Skeletal muscle tissue (tissue), 4 donors: Measurements from ENCODE around the gene BMI1. TPM values are rescaled to one million over a fixed set of nuclear protein-coding genes. Genes with fewer than 3 reads are reported as not detected.

Source experiments
- H3K27ac ChIP-seq: one replicate; pipeline ENCODE4 v1.7.0; 2013; ENCODE audit warnings: mild to moderate bottlenecking, low read depth, low read length, inconsistent platforms
- H3K27me3 ChIP-seq, 3 donors: one replicate each; pipeline ENCODE4 v1.7.0; 2013; ENCODE audit warnings: low read length in 3 of 3; ENCODE audit not compliant: control insufficient read depth in 3 of 3, insufficient read depth in 3 of 3
- H3K36me3 ChIP-seq, 3 donors: one replicate each; pipeline ENCODE4 v1.7.0; 2013; ENCODE audit warnings: low read length in 3 of 3; ENCODE audit not compliant: control insufficient read depth in 3 of 3, insufficient read depth in 3 of 3
- H3K4me1 ChIP-seq, 3 donors: one replicate each; pipeline ENCODE4 v1.7.0; 2013; ENCODE audit warnings: low read length in 3 of 3, mild to moderate bottlenecking in 3 of 3; ENCODE audit not compliant: control insufficient read depth in 3 of 3, insufficient read depth in 3 of 3
- H3K4me3 ChIP-seq, 3 donors: one replicate each; pipeline ENCODE4 v1.7.0; 2013; ENCODE audit warnings: low read length in 3 of 3
- H3K9ac ChIP-seq, 3 donors: one replicate each; pipeline ENCODE4 v1.7.0; 2013; ENCODE audit warnings: low read length in 3 of 3, mild to moderate bottlenecking in 3 of 3, moderate library complexity in 2 of 3, low read depth in 1 of 3
- H3K9me3 ChIP-seq, 3 donors: one replicate each; pipeline ENCODE4 v1.7.0; 2013; ENCODE audit warnings: low read length in 3 of 3; ENCODE audit not compliant: control insufficient read depth in 3 of 3
- total RNA-seq: library from RNA; depleted of rRNA; stranded (reverse); fragments of >200 nt; gene quantifications from one replicate; pipeline ENCODE4 v1.2.3, GENCODE V29; 2014
- donor health status: Osteomylitis.

BMI1 gene
- total RNA-seq, 1 donor from 2014 or later, result 31.3 TPM

DNA sequence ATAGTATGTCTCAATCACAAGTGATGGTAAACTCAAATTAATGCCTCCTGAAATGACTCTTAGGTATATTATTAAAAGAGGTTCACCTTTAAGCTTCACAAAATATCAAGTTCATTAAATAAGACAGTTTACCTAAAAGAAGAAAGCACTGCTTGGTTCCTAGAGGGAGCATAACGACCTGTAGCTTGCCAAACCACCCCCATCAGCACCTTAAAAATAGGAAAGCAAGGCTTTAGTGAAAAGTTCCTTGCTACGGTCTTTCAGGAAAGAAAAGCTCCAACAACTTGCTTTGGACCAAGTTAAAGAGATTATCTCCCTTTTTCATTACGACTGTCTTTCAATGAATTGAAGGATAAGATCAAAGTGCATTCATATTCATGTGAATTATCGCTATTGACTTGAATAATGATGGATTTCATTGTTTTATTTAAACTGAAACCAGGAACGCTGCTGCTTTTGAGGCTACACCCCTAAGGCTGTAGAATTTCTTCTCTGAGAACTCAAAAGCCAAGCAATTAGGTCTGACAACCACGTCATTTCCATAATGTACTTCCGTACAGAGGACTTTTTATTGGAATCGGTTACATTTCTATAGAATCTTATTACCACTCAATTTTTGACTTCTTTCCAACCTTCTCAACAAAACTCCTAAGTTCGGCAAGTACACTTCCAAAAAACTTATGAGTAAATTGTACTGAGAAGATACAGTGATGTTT lies 17.4 kb downstream of the BMI1 start:
- peaks cover 75 to 86% (median 80%) of the 10 kb centered on the region in 3 donors for H3K27me3 ChIP-seq
- no peak overlapping the region for H3K27ac ChIP-seq
- peaks cover 26 to 31% (median 31%) of the 10 kb centered on the region in 3 donors for H3K4me1 ChIP-seq
- H3K4me3 ChIP-seq, result no peak overlapping the region
- H3K9ac ChIP-seq, result no peak overlapping the region
- no peaks in the 10 kb centered on the region for H3K36me3 ChIP-seq
- H3K9me3 ChIP-seq, result peaks cover 0 to 3% (median 0%) of the 10 kb centered on the region in 3 donors

DNA sequence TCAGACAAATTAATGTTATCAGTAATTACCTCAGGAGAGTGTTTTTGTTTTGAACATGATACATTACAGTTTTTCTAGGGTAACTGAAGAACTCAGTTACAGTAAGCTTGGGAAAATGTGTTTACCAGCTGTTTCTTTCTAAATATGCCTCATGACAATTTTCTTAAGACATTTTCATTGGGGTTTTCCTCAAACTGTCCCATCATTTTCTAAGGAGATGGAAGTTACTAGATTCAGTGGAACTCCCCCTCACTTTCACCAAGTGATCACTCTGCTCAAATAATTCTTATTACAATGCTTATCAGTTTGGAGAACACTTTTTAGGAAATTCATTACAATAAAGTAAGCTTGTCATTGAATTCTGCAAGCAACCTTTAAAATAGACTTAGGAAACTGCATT lies 18.0 kb downstream of the BMI1 start:
- H3K4me3 ChIP-seq, result no peak overlapping the region

DNA sequence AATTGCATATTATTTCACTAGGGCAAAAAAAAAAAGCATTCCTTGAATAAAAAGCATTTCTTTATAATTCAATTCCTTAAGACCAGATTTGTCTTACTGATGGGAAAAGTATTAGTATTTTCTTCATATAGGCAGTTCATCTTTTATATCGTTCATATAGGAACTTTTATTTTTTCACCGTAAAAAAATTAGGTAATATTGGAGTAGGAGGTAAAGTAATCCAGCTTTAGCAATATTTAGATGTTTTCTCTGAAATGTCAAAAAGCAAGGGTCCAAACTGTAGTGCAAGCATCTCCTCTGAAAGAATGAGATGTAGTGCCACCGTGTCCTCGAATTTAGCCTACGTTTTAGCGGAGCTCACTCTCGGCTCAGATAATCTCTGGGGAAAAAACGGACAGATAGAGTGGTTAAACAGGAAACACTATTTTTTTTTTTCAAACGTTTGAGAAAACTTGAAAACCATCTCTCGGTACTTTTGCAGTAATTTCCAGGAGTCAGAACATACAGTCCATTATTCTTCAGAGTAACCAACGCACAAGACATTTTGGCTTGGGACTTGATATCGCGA lies 18.9 kb downstream of the BMI1 start:
- Histone ChIP-seq H3K36me3 (no peaks in the 10 kb centered on the region), H3K27me3 (peaks cover 76 to 87% (median 83%) of the 10 kb centered on the region in 3 donors), H3K9ac (peak overlapping the region in 2 of 3 donors; percentile 87 to 96), H3K4me3 (peak overlapping the region; percentile 73 to 80 (median 80)), H3K27ac (peak overlapping the region; percentile 92), H3K9me3 (peaks cover 0 to 3% (median 0%) of the 10 kb centered on the region in 3 donors), H3K4me1 (peaks cover 26 to 31% (median 29%) of the 10 kb centered on the region in 3 donors)

More for the DNA sequence above, 18.0 kb downstream of the BMI1 start:
- Histone ChIP-seq H3K27me3 (peaks cover 76 to 87% (median 82%) of the 10 kb centered on the region in 3 donors), H3K4me1 (peaks cover 26 to 31% (median 31%) of the 10 kb centered on the region in 3 donors), H3K27ac (no peak overlapping the region), H3K9me3 (peaks cover 0 to 3% (median 0%) of the 10 kb centered on the region in 3 donors), H3K9ac (no peak overlapping the region), H3K36me3 (no peaks in the 10 kb centered on the region)

DNA sequence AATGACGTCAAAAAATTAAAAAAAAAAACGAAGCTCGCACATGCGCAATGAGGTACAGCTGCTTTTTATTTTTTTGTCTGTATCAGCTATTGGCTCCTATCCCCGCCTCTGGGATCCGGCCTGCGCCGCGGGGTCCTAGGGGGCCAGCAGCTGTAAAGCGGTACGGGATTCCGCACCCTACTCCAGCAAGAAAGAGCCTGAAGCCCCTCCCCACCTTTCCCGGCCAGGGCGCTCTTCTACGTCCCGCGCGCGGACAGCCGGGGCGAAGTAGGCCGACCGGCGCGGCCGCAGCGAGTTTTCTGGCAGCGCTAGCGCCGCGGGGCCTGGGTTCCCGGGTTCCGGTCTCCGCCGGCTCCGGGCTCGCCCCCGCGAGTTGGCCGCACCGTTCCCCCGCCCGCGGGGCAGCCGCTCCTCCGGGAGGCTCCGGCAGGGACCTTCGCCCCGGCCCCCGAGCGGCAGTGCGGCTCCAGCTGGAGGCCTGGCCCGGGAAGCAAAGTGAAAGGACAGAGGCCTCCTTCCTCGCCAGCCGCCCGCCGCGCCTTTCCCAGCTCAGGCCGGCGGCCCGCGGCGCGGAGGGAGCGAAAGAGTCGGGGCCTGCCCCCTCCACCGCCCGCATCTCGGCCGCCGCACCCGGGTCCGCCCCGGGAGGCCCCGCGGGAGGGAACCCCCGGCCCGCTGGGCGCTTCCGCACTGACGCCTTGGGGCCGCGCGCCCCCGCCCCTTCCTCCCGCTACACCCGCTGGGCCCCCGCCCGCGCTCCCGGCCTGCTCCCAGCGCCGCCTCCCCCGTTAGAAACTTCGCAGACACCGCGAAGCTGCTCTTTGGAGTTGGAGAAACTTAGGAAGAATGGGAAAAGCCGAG lies 19.7 kb downstream of the BMI1 start:
- Histone ChIP-seq H3K36me3 (no peaks in the 10 kb centered on the region), H3K27me3 (peaks cover 76 to 87% (median 83%) of the 10 kb centered on the region in 3 donors), H3K4me3 (peak overlapping the region; percentile 74 to 80 (median 80)), H3K9ac (peak overlapping the region; percentile 85 to 96 (median 87)), H3K4me1 (peaks cover 21 to 24% (median 24%) of the 10 kb centered on the region in 3 donors), H3K9me3 (peaks cover 0 to 3% (median 0%) of the 10 kb centered on the region in 3 donors), H3K27ac (peak overlapping the region; percentile 92)

DNA sequence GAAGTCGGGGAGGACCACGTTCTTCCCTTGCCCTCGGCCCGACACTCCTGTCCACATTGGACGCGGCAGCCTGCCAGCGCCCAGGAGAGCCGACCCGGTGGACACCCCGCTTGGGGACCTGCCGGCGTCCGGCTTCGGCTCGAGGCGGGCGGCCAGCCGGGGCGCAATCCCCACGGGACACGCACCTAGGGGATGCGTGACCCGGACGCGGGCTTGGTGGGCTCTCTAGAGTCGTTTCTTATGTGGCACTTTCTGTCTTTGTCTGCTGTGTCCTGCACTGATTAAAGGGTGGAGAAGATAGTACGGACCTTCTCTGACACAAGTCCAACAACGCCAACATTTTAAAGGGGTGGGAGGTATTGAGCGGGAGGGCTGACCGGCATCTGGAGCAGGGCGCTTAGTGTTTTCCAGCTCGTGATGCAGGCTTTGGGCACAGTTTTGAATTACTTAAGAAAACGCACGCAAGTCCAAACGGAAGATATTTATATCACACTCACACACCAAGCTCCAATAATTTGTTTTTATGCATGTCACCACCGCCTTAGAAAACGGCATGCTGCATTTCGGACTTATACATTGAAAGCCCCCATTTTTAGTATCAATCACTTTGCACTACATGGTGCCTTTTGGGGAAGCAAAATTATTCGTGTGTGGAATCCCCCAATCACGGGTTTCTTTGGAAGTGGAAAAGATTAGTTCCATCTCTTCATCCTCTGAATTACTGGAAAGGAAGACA lies 20.5 kb downstream of the BMI1 start:
- Histone ChIP-seq H3K9me3 (peaks cover 0 to 5% (median 0%) of the 10 kb centered on the region in 3 donors), H3K27me3 (peaks cover 74 to 86% (median 83%) of the 10 kb centered on the region in 3 donors), H3K36me3 (no peaks in the 10 kb centered on the region), H3K4me3 (peak overlapping the region; percentile 74 to 80 (median 80)), H3K9ac (peak overlapping the region; percentile 52 to 96 (median 87)), H3K27ac (peak overlapping the region; percentile 92), H3K4me1 (peaks cover 15 to 18% (median 18%) of the 10 kb centered on the region in 3 donors)

DNA sequence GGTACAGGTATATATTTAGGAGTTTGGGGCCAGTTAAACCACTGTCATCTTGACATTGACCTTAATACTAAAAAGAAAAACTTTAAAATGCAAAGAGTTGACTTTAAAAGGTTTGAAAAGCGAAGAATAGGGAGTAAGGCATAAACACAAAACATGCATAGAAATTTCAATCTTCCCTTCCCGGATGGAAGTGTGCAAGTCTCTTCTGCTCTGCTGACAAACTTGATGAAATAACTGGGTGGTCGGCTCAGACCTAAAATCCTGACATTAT lies 21.0 kb downstream of the BMI1 start:
- Histone ChIP-seq H3K4me3 (peak overlapping the region in 1 of 3 donors; percentile 74), H3K27me3 (peaks cover 70 to 85% (median 83%) of the 10 kb centered on the region in 3 donors), H3K27ac (no peak overlapping the region)

DNA sequence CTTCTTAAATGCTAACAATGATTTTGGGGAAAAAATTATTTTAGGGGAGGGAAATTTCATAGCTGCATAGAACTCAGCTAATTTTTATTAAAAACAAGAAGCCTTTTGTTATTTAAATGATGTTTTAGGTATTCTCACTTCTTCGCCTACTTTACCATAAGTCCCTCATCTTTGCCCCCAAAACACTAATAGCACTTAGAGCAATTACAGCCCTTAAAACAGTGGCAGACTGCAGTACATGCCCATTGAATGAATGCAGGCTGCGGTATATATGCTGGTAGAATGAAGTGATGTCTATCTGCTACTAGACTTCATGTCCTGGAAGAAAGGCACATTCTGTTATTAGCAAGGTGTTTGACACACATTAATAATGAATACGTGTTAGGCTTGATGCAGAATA lies 21.5 kb downstream of the BMI1 start:
- no peaks in the 10 kb centered on the region for H3K36me3 ChIP-seq
- peaks cover 0 to 5% (median 0%) of the 10 kb centered on the region in 3 donors for H3K9me3 ChIP-seq
- H3K4me3 ChIP-seq, result no peak overlapping the region
- H3K27me3 ChIP-seq, result peaks cover 67 to 83% (median 81%) of the 10 kb centered on the region in 3 donors
- peaks cover 11 to 12% (median 12%) of the 10 kb centered on the region in 3 donors for H3K4me1 ChIP-seq
- no peak overlapping the region for H3K9ac ChIP-seq
- H3K27ac ChIP-seq, result no peak overlapping the region

More for the DNA sequence above, 21.0 kb downstream of the BMI1 start:
- no peaks in the 10 kb centered on the region for H3K36me3 ChIP-seq
- H3K9ac ChIP-seq, result no peak overlapping the region
- peaks cover 0 to 5% (median 0%) of the 10 kb centered on the region in 3 donors for H3K9me3 ChIP-seq
- H3K4me1 ChIP-seq, result peaks cover 11 to 13% (median 13%) of the 10 kb centered on the region in 3 donors

DNA sequence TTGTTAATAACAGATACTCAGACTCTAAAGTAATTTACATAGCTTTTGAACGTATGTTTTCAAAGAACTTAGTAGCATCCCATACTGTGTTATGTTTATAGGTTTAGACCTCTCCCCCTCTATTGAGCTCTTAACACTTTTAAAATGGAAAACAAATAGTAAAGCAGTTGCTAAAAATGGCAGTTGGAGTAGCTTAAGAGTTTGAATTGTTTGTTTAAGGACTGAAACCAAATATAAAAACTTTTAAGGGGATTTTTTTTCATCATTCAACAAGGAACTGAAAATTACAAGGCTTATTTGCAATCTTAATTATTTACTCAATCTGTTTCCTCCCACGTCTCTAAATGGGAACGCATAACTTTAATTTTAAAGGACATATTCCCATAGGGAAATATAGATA lies 22.8 kb downstream of the BMI1 start:
- Histone ChIP-seq H3K9ac (no peak overlapping the region), H3K9me3 (peaks cover 0 to 2% (median 0%) of the 10 kb centered on the region in 3 donors), H3K27me3 (peaks cover 54 to 72% (median 68%) of the 10 kb centered on the region in 3 donors), H3K27ac (no peak overlapping the region), H3K36me3 (no peaks in the 10 kb centered on the region), H3K4me3 (no peak overlapping the region), H3K4me1 (peaks cover 11 to 12% (median 12%) of the 10 kb centered on the region in 3 donors)

DNA sequence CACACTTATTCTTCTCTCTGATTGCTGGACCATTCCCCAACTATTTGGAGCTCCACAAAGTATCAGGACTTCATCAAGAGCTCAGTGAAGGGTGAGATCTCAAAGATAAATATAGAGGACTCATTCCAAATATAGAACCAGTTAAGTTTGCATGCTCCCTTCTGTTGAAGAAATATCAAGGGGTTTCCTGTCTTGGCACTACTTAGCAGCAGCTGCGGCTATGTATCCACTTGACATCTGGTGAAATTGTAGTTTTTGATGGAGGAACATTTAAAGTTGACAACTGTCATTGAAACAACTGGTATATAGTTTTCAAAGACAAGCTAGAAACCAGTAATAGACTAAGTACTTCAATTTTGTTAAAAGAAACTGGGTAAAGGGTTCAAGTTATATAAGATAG lies 23.4 kb downstream of the BMI1 start:
- H3K4me3 ChIP-seq, result no peak overlapping the region
- peaks cover 11 to 12% (median 12%) of the 10 kb centered on the region in 3 donors for H3K4me1 ChIP-seq
- H3K9me3 ChIP-seq, result peaks cover 0 to 2% (median 0%) of the 10 kb centered on the region in 3 donors
- no peak overlapping the region for H3K27ac ChIP-seq
- H3K27me3 ChIP-seq, result peaks cover 49 to 67% (median 63%) of the 10 kb centered on the region in 3 donors
- H3K36me3 ChIP-seq, result no peaks in the 10 kb centered on the region
- H3K9ac ChIP-seq, result no peak overlapping the region
